ENCODE data around the gene TOGARAM1.

The TOGARAM1 gene, protein sequence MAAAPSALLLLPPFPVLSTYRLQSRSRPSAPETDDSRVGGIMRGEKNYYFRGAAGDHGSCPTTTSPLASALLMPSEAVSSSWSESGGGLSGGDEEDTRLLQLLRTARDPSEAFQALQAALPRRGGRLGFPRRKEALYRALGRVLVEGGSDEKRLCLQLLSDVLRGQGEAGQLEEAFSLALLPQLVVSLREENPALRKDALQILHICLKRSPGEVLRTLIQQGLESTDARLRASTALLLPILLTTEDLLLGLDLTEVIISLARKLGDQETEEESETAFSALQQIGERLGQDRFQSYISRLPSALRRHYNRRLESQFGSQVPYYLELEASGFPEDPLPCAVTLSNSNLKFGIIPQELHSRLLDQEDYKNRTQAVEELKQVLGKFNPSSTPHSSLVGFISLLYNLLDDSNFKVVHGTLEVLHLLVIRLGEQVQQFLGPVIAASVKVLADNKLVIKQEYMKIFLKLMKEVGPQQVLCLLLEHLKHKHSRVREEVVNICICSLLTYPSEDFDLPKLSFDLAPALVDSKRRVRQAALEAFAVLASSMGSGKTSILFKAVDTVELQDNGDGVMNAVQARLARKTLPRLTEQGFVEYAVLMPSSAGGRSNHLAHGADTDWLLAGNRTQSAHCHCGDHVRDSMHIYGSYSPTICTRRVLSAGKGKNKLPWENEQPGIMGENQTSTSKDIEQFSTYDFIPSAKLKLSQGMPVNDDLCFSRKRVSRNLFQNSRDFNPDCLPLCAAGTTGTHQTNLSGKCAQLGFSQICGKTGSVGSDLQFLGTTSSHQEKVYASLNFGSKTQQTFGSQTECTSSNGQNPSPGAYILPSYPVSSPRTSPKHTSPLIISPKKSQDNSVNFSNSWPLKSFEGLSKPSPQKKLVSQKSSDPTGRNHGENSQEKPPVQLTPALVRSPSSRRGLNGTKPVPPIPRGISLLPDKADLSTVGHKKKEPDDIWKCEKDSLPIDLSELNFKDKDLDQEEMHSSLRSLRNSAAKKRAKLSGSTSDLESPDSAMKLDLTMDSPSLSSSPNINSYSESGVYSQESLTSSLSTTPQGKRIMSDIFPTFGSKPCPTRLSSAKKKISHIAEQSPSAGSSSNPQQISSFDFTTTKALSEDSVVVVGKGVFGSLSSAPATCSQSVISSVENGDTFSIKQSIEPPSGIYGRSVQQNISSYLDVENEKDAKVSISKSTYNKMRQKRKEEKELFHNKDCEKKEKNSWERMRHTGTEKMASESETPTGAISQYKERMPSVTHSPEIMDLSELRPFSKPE (N-terminal part only)

GRCh38 chr14:44961554-44962333 lies at the start of gene TOGARAM1, which contains the start of gene KLHL28:
Gene TOGARAM1, plus strand, starts transcription at chr14:44962190. Its CDS starts 232 bp downstream, at chr14:44962422.
Gene KLHL28, minus strand, starts transcription at chr14:44961947. Its CDS starts 16,019 bp downstream, at chr14:44945928.
- DNase-seq, result peak; percentile 94

GRCh38 chr14:44914849-44915248 lies 47.1 kb upstream of the TOGARAM1 start:
- DNase-seq, result no peak

GRCh38 chr14:44928793-44929192 lies 33.2 kb upstream of the TOGARAM1 start:
- DNase-seq, result no peak

DNA sequence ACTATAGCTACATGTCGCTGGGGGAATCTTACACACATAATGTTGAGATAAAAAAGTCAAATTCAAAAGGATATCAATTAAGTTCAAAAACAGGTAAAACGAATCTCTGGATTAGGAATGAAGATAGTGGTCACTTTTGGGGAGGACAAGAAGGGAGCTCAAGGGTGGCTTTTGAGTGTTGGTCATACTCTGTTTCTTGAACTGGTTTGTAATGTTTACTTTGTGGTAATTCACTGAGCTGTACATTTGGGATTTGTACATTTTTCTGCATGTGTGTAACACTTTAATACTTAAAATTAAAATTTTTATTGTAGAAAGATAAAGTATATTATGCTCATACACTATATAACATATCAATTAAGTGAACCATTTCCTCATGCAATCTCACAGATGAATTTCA lies 26.8 kb upstream of the TOGARAM1 start:
- no peak for DNase-seq

GRCh38 chr14:44937547-44937946 lies 24.4 kb upstream of the TOGARAM1 start:
- no peak for DNase-seq

- no peak for DNase-seq
These were observed 21.8 kb upstream of the TOGARAM1 start for GRCh38 chr14:44940211-44940610.

- no peak for DNase-seq
These were observed 21.0 kb upstream of the TOGARAM1 start for GRCh38 chr14:44940944-44941343.

DNA sequence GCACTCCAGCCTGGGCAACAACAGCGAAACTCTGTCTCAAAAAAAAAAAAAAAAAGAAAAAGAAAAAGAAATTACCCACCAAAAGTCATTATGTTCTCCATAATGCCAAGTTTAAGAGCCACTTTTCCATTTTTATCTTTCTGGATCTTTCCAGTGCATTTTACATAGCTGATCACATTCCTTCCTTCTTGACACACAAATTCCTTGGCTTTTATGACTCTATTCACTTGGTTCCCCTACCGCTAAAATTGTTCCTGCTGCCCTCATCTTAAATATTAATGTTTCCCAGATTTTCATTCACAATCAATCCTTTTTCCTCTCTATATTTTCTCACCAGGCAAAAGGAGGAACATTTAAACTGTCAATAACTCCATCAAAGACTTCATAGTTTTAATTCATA lies 20.4 kb upstream of the TOGARAM1 start:
- no peak for DNase-seq

- no peak for DNase-seq
These were observed 19.6 kb upstream of the TOGARAM1 start for GRCh38 chr14:44942436-44942835.

DNA sequence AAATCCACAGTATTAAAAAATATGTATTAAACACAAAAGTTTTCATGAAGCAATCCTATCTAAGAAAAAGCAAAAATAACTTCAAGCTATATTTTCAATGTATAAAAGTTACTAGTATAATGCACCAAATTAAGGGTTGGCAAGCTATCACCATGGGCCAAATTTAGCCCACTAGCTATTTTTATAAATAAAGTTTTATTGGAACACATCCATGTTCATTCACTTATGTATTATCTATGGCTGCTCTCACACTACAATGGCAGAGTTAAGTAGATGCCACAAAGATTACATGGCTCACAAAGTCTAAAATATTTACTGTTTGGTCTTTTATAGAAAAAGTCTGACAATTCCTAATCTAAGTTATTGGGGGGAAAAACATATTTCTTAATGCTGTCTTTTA lies 17.9 kb upstream of the TOGARAM1 start:
- no peak for DNase-seq

- DNase-seq, result no peak
These were observed 16.7 kb upstream of the TOGARAM1 start for GRCh38 chr14:44945264-44945663.

DNA sequence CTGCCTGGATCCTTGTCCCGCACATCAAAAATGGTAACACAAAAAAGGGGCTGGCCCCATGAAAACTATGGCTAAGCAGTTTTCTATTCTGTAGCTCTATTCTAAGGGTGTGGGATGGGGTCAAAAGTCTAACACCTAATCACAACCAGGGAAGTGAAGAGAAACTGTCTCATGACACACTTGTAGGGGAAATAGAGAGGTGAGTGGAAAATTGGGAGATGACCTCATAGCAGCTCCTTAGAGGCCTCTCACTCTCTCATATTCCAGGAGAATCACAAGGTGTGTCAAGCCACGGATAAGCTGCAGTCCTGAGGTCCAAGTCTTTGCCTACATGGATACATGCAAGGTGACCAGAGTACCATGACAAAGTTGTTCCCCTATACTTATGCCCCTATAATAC lies 10.9 kb upstream of the TOGARAM1 start:
- DNase-seq, result no peak

- DNase-seq, result no peak
These were observed 9.4 kb upstream of the TOGARAM1 start for GRCh38 chr14:44952391-44953110.

GRCh38 chr14:44954750-44955149 lies 7.2 kb upstream of the TOGARAM1 start:
- DNase-seq, result no peak

DNA sequence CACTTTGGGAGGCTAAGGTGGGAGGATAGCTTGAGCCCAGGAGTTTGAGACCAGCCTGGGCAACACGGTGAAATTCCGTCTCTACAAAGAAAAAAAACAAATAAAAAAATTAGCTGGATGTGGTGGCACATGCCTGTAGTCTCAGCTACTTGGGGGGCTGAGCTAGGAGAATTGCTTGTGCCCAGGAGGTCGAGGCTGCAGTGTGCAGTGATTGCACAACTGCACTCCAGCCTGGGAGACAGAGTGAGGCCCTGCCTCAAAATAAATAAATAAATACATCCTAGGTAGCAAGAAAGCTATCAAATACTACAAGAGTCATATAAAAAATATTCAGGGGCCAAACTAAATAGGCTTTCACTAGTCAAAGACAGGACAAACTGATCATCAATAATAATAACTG lies 6.5 kb upstream of the TOGARAM1 start:
- DNase-seq, result no peak

GRCh38 chr14:44956866-44957265 lies 5.1 kb upstream of the TOGARAM1 start:
- no peak for DNase-seq

DNA sequence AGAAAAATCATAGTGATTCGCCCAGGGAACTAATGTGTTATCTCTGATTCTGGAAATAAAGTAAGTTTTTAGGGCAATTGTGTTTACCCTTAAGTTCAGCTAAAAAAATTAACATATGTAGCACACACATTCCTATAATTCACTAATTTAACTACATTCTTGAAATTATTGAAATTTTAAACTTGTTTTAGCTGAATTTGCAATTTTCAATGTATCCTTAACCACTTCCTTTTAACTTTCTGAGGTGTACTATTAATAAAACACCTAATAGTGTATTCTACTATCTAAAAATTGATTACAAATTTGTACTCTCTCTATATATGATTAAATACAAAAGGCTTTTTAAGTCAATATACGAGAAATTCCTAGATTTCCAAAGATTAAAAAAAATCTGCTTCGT lies 2.5 kb upstream of the TOGARAM1 start:
- DNase-seq, result no peak

GRCh38 chr14:44960146-44960545 lies 1.8 kb upstream of the TOGARAM1 start:
- no peak for DNase-seq

DNA sequence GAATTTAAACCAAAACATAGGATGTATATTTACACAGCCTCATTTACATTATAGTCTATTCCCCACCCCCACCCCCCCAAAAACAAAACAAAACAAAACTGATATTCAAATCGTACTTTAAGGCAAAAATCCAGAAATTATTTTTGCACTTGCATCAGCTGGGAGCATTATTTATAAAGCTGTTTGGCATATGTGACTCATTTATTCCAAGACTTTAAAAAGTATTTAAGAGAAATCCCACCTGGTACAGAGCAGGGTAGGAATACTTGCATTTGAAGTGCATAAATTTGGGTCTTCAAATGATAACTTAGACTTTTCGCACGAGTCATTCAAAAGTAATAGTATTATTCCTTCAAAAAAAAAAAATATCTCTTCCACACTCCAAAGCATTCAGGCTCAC lies 1.3 kb upstream of the TOGARAM1 start:
- no peak for DNase-seq

- peak; percentile 36 for DNase-seq
These were observed 838 bp upstream of the TOGARAM1 start for GRCh38 chr14:44961151-44961553.

GRCh38 chr14:44962334-44963043 lies 499 bp downstream of the TOGARAM1 start:
- peak; percentile 9 for DNase-seq

Data from activated T-cell treated with anti-CD3 and anti-CD28 coated beads for 4 hours (primary cell).